Tibial nerve (tissue), 4 donors: ENCODE results near the gene RHOBTB3. TPM values are rescaled to one million over a fixed set of nuclear protein-coding genes. Genes with fewer than 3 reads are reported as not detected.
A peak's percentile ranks its signal among the peaks of the same experiment; 100 is the strongest.
"Not testable (repeated sequence)": the region's sequence is repeated elsewhere in the genome, so short reads cannot be mapped to it uniquely, and the experiment has no call there.

Source experiments
- DNase-seq, 2 donors: peaks; one replicate each; pipeline ENCODE4 v3.0.0-alpha.2; 2019; ENCODE audit warnings: low spot score in 2 of 2
- H3K27ac ChIP-seq, 4 donors: fragments of 200-600 bp; sonication (generic) in 3 of 4; one replicate each; pipeline ENCODE4 v1.5.1; 2017 to 2019; ENCODE audit warnings: mild to moderate bottlenecking in 1 of 4
- H3K27me3 ChIP-seq, 2 donors: fragments of 200-600 bp; sonication (generic) in 1 of 2; one replicate each; pipeline versions ENCODE4 v1.5.1 to v1.6.0; 2017 to 2019
- H3K36me3 ChIP-seq, 3 donors: fragments of 200-600 bp; sonication (generic); one replicate each; pipeline ENCODE4 v1.5.1; 2018 to 2019
- H3K4me1 ChIP-seq, 4 donors: fragments of 200-600 bp; sonication (generic) in 3 of 4; one replicate each; pipeline ENCODE4 v1.5.1; 2017 to 2019
- H3K4me3 ChIP-seq, 4 donors: fragments of 200-600 bp; sonication (generic) in 3 of 4; one replicate each; pipeline ENCODE4 v1.5.1; 2017 to 2019; ENCODE audit warnings: mild to moderate bottlenecking in 1 of 4, moderate library complexity in 1 of 4
- H3K9me3 ChIP-seq, 4 donors: fragments of 200-600 bp; sonication (generic) in 3 of 4; one replicate each; pipeline ENCODE4 v1.5.1; 2017 to 2019
- CTCF ChIP-seq, 5 experiments: fragments of 200-600 bp in 3 of 5; fragments of 450-650 bp in 2 of 5; sonication (generic) in 3 of 5; IDR thresholded peaks; one replicate each; pipeline ENCODE4 v1.5.1; 2016 to 2019; ENCODE audit warnings: antibody characterized with exemption in 5 of 5, mild to moderate bottlenecking in 3 of 5, moderate library complexity in 2 of 5
- EP300 ChIP-seq, 2 donors: sonication (generic); formaldehyde crosslinking; IDR thresholded peaks; one replicate each; pipeline ENCODE4 v1.6.1; 2017; ENCODE audit warnings: antibody characterized with exemption in 2 of 2, mild to moderate bottlenecking in 1 of 2
- POLR2A ChIP-seq, 2 donors: fragments of 450-650 bp; IDR thresholded peaks; one replicate each; pipeline ENCODE4 v1.6.1; 2017; ENCODE audit warnings: antibody characterized with exemption in 2 of 2, mild to moderate bottlenecking in 2 of 2, moderate library complexity in 2 of 2
- WGBS, 2 donors: methylation state at CpG; one replicate each; pipeline ENCODE4 v1.1.5; 2018; 5-methylcytosine and 5-hydroxymethylcytosine counted together
- total RNA-seq, 4 donors: library from RNA; depleted of rRNA; stranded (reverse); fragments of >200 nt; gene quantifications; one replicate each; pipeline ENCODE4 v1.1.0, GENCODE V29; 2016

Gene RHOBTB3
- total RNA-seq, 4 donors from 2014 or later = 130 to 219 (median 195) TPM

GRCh38 chr5:95836544-95836943 is 105.4 kb downstream of the RHOBTB3 start:
- peak overlapping the region in 3 of 4 donors; percentile 31 to 89 (median 81) for H3K27ac ChIP-seq
- no peaks in the 10 kb centered on the region for H3K36me3 ChIP-seq
- H3K27me3 ChIP-seq = no peaks in the 10 kb centered on the region
- peaks cover 0 to 29% (median 10%) of the 10 kb centered on the region in 4 donors for H3K4me1 ChIP-seq
- no peak overlapping the region for H3K4me3 ChIP-seq
- DNase-seq = no peak
- no peak for TF ChIP-seq POLR2A (IDR thresholded peaks at IDR 0.05)
- no peak for TF ChIP-seq EP300 (IDR thresholded peaks at IDR 0.05)
- no peak for TF ChIP-seq CTCF (IDR thresholded peaks at IDR 0.05)
- 91 to 94% methylated on average over 1 of the region's 1 CpG for WGBS, 2 donors
- no peaks in the 10 kb centered on the region for H3K9me3 ChIP-seq

- H3K9me3 ChIP-seq, H3K36me3 ChIP-seq, H3K27me3 ChIP-seq, H3K4me3 ChIP-seq, DNase-seq: not testable (repeated sequence)
- Histone ChIP-seq H3K27ac (peak overlapping the region in 2 of 4 donors; percentile 31 to 89), H3K4me1 (peaks cover 0 to 32% (median 11%) of the 10 kb centered on the region in 4 donors)
- 92 to 96% methylated on average over 4 of the region's 4 CpGs for WGBS, 2 donors
Observed at GRCh38 chr5:95836971-95837370, 105.8 kb downstream of the RHOBTB3 start.

- no peak overlapping the region for H3K4me3 ChIP-seq
- H3K36me3 ChIP-seq = no peaks in the 10 kb centered on the region
- no peak for TF ChIP-seq POLR2A (IDR thresholded peaks at IDR 0.05)
- TF ChIP-seq CTCF (IDR thresholded peaks at IDR 0.05) = no peak
- no peak for TF ChIP-seq EP300 (IDR thresholded peaks at IDR 0.05)
- WGBS, 2 donors = 85 to 94% methylated on average over 5 of the region's 5 CpGs
- peaks cover 0 to 33% (median 13%) of the 10 kb centered on the region in 4 donors for H3K4me1 ChIP-seq
- DNase-seq = no peak
- peak overlapping the region in 1 of 4 donors; percentile 36 for H3K27ac ChIP-seq
- H3K27me3 ChIP-seq = no peaks in the 10 kb centered on the region
- no peaks in the 10 kb centered on the region for H3K9me3 ChIP-seq
Observed at GRCh38 chr5:95837492-95837891, 106.4 kb downstream of the RHOBTB3 start.

GRCh38 chr5:95838001-95838520 is 106.9 kb downstream of the RHOBTB3 start:
- WGBS, 2 donors = 86 to 87% methylated on average over 8 of the region's 8 CpGs
- no peak for TF ChIP-seq CTCF (IDR thresholded peaks at IDR 0.05)
- no peak for TF ChIP-seq EP300 (IDR thresholded peaks at IDR 0.05)
- TF ChIP-seq POLR2A (IDR thresholded peaks at IDR 0.05) = no peak
- DNase-seq = no peak
- no peaks in the 10 kb centered on the region for H3K36me3 ChIP-seq
- H3K9me3 ChIP-seq = no peaks in the 10 kb centered on the region
- H3K4me3 ChIP-seq = no peak overlapping the region
- peaks cover 0 to 39% (median 17%) of the 10 kb centered on the region in 4 donors for H3K4me1 ChIP-seq
- peak overlapping the region in 2 of 4 donors; percentile 15 to 36 for H3K27ac ChIP-seq
- no peaks in the 10 kb centered on the region for H3K27me3 ChIP-seq

- DNase-seq = no peak
- Histone ChIP-seq H3K27me3 (no peaks in the 10 kb centered on the region), H3K4me3 (no peak overlapping the region), H3K4me1 (peaks cover 0 to 43% (median 17%) of the 10 kb centered on the region in 4 donors), H3K36me3 (no peaks in the 10 kb centered on the region), H3K9me3 (no peaks in the 10 kb centered on the region), H3K27ac (no peak overlapping the region)
- TF ChIP-seq POLR2A (IDR thresholded peaks at IDR 0.05) = no peak
- no peak for TF ChIP-seq CTCF (IDR thresholded peaks at IDR 0.05)
- no peak for TF ChIP-seq EP300 (IDR thresholded peaks at IDR 0.05)
- WGBS, 2 donors = 82 to 87% methylated on average over 1 of the region's 1 CpG
Observed at GRCh38 chr5:95838556-95838955, 107.4 kb downstream of the RHOBTB3 start.
